Measurements from ENCODE around the gene VPS37C. TPM values are rescaled to one million over a fixed set of nuclear protein-coding genes. Genes with fewer than 3 reads are reported as not detected.

The VPS37C gene
- total RNA-seq, 1 experiment from 2014 or later = 19.0 TPM

DNA sequence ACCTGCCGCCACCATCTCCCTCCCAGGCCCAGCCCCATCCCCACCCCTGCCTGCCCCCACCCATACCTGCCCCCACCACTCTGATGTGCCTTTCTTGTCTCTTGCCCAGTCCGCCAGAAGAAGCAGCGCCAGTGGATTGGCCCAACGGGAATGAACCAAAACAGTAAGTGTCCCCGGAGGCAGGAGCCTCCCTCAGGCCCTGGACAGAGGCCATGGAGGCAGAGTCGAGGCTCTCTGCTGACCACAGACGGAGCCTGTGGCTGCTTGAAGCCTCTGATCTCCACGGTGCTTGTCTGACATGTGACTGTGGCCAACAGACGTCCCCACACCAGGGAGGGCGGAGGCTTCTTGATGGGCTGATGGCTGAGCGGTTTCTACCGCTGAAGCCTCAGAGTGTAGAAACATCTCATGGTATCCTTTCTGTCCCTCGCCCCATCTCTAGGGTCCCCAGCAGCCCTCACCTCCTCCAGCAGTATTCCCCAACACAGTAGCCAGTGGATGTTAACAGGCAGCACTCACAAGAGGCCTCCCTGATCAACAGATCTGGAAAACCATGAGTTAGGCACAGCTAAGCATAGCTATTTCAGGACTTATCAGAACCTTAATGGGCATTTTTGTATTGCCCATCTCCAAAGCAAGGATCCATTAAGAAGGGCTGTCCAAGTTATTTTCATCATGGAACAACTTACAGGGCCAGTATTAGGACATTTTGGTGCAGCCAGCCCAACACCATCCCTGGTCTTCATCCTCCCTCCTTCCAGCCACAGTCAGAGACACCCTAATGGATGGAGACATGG lies 37.3 kb downstream of the VPS37C start:
- Histone ChIP-seq H2AK5ac (ENCODE audit: insufficient read length, low read length) (no peak overlapping the region), H2BK20ac (ENCODE audit: low read depth, low read length, poor library complexity, severe bottlenecking) (no peak overlapping the region), H3K79me2 (ENCODE audit: insufficient read depth, low read length) (no peaks in the 10 kb centered on the region), H2BK120ac (ENCODE audit: low read depth, low read length, poor library complexity, severe bottlenecking) (no peak overlapping the region), H3K27me3 (ENCODE audit: insufficient read depth, low read length) (no peaks in the 10 kb centered on the region), H2BK15ac (ENCODE audit: low read depth, low read length) (no peak overlapping the region), H3K14ac (ENCODE audit: insufficient read depth, low read length) (no peak overlapping the region), H3K23ac (ENCODE audit: insufficient read length, low read depth, low read length) (no peak overlapping the region), H3K79me1 (ENCODE audit: insufficient read depth, low read depth, low read length, poor library complexity, severe bottlenecking) (no peaks in the 10 kb centered on the region), H3K23me2 (ENCODE audit: insufficient read length, low read depth, low read length, poor library complexity, severe bottlenecking) (no peaks in the 10 kb centered on the region), H3K4ac (ENCODE audit: low read depth, low read length) (no peak overlapping the region), H3K4me1 (ENCODE audit: insufficient read depth, low read length) (no peaks in the 10 kb centered on the region), H3K18ac (ENCODE audit: insufficient read length, low read depth, low read length) (no peak overlapping the region), H4K8ac (replicated peaks; ENCODE audit: insufficient read length, low read depth, low read length) (no peak overlapping the region), H3K27ac (ENCODE audit: insufficient read length, low read depth, low read length) (no peak overlapping the region), H4K20me1 (ENCODE audit: control insufficient read depth, insufficient read depth, insufficient read length) (no peaks in the 10 kb centered on the region), H4K5ac (ENCODE audit: insufficient read length, low read depth, low read length) (no peak overlapping the region), H4K91ac (ENCODE audit: insufficient read length, low read depth, low read length) (no peak overlapping the region), H3K9me3 (ENCODE audit: control insufficient read depth, low read depth, low read length) (no peaks in the 10 kb centered on the region), H2BK12ac (ENCODE audit: insufficient read length, low read depth, low read length) (no peak overlapping the region), H3K9ac (ENCODE audit: extremely low read depth, insufficient read length, low read length) (no peak overlapping the region), H3K4me2 (ENCODE audit: insufficient read depth, insufficient read length, low read length) (no peak overlapping the region), H3K56ac (ENCODE audit: insufficient read length, low read depth, low read length) (no peak overlapping the region), H2AFZ (ENCODE audit: low read length) (no peak overlapping the region), H2BK5ac (ENCODE audit: insufficient read length, low read length) (no peak overlapping the region), H3T11ph (ENCODE audit: low read length) (no peak overlapping the region)
- Mint-ChIP-seq H3K36me3 (ENCODE audit: insufficient read depth in 1 of 3, low read depth in 3 of 3) (no peaks in the 10 kb centered on the region), H3K27me3 (ENCODE audit: low read depth) (no peaks in the 10 kb centered on the region; the same call in 1 of the 2 replicates), H3K4me3 (no peak overlapping the region), H3K4me1 (peaks cover 2 to 15% of the 10 kb centered on the region in 2 experiments; a peak in 3 of 4 replicates), H3K9me3 (no peaks in the 10 kb centered on the region), H3K27ac (peak overlapping the region in 1 of 3 experiments; percentile 32; a peak in 2 of 7 replicates)
- WGBS (ENCODE audit: extremely low coverage, insufficient read length, low lambda C conversion rate) = no CpG with 5 or more reads among the region's 13 CpGs
- TF ChIP-seq CTCF (conservative IDR thresholded peaks at IDR 0.05) = no peak
- no peak for DNase-seq
